HG02678 (cell line): Measurements from ENCODE around the gene GCNT1.
"Not testable (repeated sequence)": the region's sequence is repeated elsewhere in the genome, so short reads cannot be mapped to it uniquely, and the experiment has no call there.

ENCODE experiments used
- ATAC-seq: cut with Tn5 transposase; IDR thresholded peaks from one replicate; pipeline ENCODE4 v1.9.1; 2021; ENCODE audit warnings: mild to moderate bottlenecking, moderate library complexity; ENCODE audit not compliant: unreplicated experiment

The GCNT1 gene

DNA sequence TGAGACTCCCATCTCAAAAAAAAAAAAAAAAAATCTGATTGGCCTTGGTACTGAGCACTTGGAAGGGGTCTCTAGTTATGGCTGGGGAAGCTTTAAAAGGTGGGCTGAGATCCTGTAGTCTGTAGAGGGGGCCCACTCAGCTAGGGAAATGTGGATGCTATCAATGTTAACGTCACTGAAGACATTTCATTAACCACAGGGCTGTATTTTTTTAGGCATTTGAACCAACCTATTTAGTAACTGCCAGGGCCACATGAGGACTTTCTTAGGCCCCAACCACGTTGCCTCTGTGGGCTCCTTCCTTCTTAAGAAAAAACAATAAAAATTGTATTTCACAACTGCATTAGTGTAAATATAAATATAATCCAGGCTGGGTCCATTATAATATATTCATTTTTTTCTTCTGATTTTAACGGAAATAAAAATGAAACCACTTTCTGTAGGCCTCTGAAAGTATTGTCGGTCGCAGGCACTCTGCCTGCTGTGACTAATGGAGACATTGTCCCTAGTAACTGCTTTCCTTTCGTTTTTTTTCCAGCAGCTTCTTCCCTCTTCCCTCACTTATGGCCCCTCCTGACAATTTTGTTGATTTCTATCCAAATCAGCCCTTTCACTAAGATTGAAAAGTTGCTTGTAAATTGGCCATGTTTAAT, 71.6 kb downstream of the GCNT1 start:
- no peak for ATAC-seq

DNA sequence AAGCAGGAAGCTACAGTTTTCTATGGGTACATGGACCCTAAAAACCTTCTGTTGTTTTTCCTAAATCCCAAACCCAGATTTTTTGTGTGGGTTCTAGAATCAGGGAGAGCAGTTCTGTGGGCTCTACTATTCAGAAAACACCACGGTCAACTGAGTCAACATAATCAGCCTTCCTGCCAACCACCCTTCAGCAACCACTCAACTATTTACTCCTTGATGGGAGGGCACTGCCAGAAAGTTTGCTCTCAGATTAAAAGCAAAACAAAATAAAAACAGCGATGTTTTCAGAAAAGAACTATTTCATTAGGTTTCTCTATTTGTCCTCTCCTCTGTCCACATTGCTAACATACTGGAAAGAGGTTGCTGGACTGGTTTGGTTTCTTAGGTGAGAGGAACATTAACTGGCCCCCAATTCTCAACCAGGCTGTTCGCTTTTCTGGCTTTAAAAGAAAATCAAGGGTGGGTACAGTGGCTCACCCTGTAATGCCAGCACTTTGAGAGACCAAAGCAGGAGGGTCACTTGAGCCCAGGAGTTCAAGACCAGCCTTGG, 72.3 kb downstream of the GCNT1 start:
- no peak for ATAC-seq

DNA sequence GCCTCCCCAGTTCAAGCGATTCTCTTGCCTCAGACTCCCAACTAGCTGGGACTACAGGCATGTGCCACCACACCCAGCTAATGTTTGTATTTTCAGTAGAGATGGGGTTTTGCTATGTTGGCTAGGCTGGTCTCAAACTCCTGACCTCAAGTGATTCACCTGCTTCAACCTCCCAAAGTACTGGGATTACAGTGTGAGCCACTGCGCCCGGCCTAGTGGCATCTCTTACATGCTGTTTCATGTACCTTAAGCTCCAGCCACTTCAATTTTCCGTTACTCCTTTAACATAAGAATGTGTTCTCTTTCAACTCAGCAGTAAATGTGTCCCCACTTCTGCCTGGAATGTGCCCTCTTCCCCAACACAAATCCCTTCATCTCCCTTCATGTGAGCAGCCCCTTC, 73.9 kb downstream of the GCNT1 start:
- not testable (repeated sequence) for ATAC-seq

DNA sequence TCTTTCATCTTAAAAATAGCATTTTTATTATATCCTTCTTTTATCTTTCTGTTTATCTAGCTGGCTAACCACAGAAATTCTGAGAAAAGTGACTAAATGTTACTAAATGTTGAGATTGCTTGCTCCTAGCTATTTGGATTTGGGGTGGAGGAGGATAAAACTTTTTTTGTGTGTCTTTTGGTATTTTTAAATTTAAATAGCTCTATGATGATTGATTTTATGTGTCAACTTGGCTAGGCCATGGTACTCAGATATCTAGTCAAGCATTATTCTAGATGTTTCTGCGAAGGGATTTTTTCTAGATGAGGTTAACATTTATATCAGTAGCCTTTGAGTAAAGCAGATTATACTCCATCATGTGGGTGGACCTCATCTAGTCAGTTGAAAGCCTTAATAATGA, 75.0 kb downstream of the GCNT1 start:
- no peak for ATAC-seq

DNA sequence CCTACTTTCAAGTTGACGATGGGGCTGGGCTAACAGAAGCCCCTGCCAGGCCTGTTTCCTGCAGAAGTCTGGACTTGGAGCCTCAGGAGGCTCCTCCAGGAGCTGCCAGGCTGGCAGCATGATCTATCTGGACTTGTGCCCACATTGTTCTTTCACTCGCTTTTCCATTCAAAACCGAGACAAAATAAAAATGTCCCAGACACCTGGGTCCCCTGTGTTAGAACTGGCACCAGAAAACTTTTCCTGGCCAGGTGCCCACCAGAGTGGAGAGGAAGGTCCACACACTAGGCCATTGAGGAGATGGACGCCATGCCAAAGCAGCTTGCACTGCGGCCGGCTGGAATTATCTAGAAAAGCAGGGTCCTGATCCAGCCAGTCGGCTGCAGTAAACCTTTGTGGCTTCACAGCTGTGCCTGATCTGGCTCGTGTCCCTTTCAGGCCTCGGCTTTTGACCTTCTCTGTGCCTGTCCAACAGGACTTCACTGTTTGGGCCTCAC, 78.2 kb downstream of the GCNT1 start:
- no peak for ATAC-seq

DNA sequence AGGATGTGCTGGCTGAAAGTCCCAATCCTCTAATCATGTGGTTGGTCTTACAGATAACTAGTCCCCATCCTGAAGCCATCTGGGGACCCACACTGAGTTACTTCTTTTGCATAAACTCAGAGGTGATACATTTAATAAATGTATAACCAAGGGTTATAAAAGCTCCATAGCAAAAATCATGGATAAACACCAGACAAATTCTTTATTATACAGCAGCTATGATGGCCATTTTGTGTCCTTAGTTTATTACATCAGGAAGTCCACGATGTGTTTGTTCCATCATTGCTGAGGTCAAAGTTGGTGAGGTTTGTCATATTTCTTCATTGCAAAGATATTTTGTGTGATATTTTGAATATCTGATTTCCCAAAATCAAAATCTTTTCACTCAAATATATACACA, 80.2 kb downstream of the GCNT1 start:
- no peak for ATAC-seq

DNA sequence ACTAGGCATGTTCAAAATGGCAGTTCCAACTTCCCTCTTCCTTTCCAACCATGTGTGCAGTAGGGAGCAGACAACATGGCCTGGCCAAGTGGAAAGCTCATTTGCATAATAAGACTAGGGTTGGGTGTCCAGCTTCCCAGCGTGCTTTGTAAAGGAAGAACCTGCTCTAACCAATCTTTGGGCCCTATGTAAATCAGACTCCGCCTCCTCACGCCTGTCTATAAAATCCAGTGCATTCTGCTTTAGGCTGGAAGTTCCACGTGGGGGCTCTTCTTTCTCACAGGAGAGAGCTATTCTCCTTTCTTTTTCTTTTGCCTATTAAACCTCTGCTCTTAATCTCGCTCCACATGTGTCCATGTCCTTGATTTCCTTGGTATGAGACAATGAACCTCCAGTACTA, 83.4 kb downstream of the GCNT1 start:
- no peak for ATAC-seq

DNA sequence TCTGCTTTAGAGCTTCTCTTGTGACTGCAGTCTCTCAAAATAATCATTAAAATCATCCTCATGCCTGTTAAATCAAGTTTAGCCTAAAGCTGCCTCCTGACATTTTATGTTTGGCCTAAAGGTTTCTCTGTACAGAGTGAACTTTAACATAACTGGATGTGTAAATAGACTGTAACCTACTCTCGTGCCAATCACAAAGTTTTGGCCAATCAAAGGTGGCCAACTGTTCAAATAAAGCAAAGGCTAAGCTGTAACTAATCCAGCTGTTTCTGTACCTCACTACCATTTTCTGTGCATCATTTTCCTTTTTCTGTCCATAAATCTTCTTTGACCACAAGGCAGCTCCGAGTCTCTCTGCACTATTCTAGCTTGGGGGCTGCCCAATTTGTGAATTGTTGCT, 86.2 kb downstream of the GCNT1 start:
- ATAC-seq, result no peak

DNA sequence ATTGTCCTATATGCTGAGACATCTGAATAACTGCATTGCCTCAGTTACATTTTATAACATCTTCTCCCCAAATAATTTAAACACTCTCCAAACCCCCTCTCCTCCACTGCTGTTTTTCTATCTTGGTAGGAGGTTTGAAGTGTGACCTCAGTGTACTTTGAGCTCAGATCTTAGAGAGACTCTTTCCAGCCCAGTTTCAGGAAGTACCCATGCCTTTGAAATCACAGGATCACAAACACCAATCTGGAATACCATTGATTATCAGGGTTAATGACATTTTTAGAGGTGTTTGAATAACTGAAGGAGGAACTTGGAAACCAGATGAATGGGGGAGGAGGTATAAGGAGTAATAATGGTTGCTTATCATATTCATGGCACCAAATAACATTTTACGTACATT, 93.2 kb downstream of the GCNT1 start:
- no peak for ATAC-seq

DNA sequence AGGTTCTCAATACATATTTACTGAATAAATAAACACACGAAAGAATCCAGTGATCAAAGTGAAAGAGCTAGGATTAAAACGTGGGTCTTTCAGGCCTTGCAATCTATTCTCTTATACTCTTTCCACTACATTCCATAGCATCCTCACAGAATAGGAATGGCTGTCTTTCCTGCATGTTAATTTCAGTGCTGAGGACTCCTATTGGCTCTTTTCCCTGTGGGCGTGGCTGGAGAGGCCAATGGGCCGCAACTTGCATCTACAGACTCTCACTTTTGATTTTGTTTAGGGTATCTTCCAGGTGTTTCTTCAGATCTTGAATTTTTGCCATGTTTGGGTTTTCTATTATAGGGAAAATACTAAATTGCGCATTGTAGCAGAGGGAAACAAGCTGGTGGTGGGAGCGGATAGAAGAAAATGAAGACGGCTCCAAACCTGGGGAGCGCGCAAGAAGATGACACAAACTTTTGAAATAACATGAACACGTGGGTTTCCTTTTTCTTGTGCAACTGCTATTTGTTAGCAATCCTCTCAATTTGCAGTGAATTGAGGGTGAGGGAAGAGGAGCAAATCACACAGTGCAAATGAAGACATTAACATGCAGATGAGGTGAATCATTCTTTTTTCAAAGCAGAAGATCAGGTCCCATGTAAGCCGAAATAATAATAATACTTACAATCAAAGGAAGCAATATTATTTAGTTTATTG, 93.9 kb downstream of the GCNT1 start:
- no peak for ATAC-seq

DNA sequence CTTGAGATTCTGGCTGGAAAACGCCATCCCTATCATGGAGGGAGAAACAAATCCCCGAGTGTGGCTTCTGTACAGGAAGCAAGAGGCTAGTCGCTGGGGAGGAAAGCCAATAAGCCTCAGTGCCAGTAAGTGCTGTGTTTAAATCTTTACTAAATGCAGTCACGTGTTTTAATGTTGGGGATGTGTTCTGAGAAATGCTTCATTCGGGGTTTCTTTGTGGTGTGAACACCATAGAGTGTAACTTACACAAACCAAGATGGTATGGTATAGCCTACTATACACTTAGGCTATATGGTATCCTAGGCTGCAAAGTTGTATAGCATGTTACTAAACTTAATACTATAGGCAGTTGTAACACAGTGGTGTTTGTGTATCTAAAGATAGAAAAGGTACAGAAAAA, 94.7 kb downstream of the GCNT1 start:
- ATAC-seq, result no peak
